AG04449 (cell line): ENCODE data around the gene ITGA2B.

Source experiments
- CTCF ChIA-PET: fragments of 350-600 bp; formaldehyde crosslinking; extraction: SDS; loops from one replicate; lab custom pipeline; 2021; ENCODE audit warnings: antibody characterized with exemption; lab: Yijun Ruan, JAX
- POLR2A ChIA-PET: fragments of 400-600, 350-600 bp; formaldehyde crosslinking; extraction: SDS; loops from one replicate; lab custom pipeline; 2020; ENCODE audit warnings: antibody characterized with exemption, inconsistent platforms; lab: Yijun Ruan, JAX
- DNase-seq: peaks from one replicate; pipeline ENCODE4 v3.0.0-alpha.2; 2010; ENCODE audit warnings: low read depth, low spot score
- H3K4me3 ChIP-seq: 2 replicates; pipeline ENCODE4 v1.5.1; 2011; ENCODE audit warnings: low read depth, mild to moderate bottlenecking, control low read depth, low read length
- CTCF ChIP-seq: IDR thresholded peaks from one replicate; pipeline ENCODE4 v1.5.1; 2011; ENCODE audit warnings: mild to moderate bottlenecking, moderate library complexity, low read length, control low read depth, inconsistent platforms; ENCODE audit not compliant: insufficient read depth; ENCODE audit errors: missing control alignments

Gene ITGA2B

GRCh38 chr17:44382917-44383316, 6.5 kb downstream of the ITGA2B start:
- CTCF ChIA-PET, result interaction anchor here (1.5 to 1.6 kb wide), 2 partner anchors 20 to 24 kb away, joined by 3 to 8 read pairs; partner anchors contain the start of gene FAM171A2
- no peak for DNase-seq
- POLR2A ChIA-PET, result no interaction called here
- H3K4me3 ChIP-seq, result no peak overlapping the region
- no peak for TF ChIP-seq CTCF

- ChIA-PET CTCF (interaction anchor here (1.6 to 1.9 kb wide), 2 partner anchors 18 to 19 kb away, joined by 6 to 8 read pairs; partner anchors contain the start of gene FAM171A2), POLR2A (no interaction called here)
- no peak for DNase-seq
- TF ChIP-seq CTCF, result no peak
- no peak overlapping the region for H3K4me3 ChIP-seq
Measured at GRCh38 chr17:44381810-44382305, 7.6 kb downstream of the ITGA2B start.

DNA sequence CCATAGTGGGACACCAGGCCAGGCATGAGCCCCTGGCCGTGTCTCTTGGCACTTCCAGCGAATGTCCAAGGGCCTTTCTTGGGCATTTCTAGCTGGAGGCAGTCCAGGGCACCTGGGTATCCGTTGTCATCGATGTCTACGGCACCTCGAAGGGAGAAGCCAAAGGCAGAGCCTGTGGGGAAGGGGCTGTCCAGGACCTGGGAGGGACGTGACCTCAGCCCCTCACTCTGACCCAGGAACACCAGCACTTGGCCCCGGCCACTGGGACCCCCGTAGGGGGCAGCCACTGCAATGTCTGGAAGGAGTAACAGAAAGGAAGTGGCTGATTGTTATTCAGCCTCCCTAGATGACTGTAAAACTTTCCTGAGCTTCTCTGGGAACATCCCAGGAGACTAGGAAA, 8.7 kb downstream of the ITGA2B start:
- no peak for DNase-seq
- TF ChIP-seq CTCF, result no peak
- H3K4me3 ChIP-seq, result no peak overlapping the region
- ChIA-PET CTCF (interaction anchor here (1.3 to 1.9 kb wide), 2 partner anchors 17 to 164 kb away, joined by 4 to 6 read pairs; partner anchors contain the start of gene FAM171A2), POLR2A (no interaction called here)

GRCh38 chr17:44379887-44380286, 9.6 kb downstream of the ITGA2B start:
- TF ChIP-seq CTCF, result no peak
- POLR2A ChIA-PET, result no interaction called here
- H3K4me3 ChIP-seq, result no peak overlapping the region
- DNase-seq, result no peak
- CTCF ChIA-PET, result interaction anchor here (1.3 to 1.9 kb wide), 2 partner anchors 16 to 163 kb away, joined by 4 to 6 read pairs; partner anchors contain the start of gene FAM171A2

- POLR2A ChIA-PET, result no interaction called here
- H3K4me3 ChIP-seq, result no peak overlapping the region
- CTCF ChIA-PET, result interaction anchor here (0.8 to 1.5 kb wide), 3 partner anchors 13 to 65 kb away, joined by 3 to 4 read pairs (median 3); no protein-coding TSS in a partner anchor
- TF ChIP-seq CTCF, result no peak
- no peak for DNase-seq
Measured at GRCh38 chr17:44378171-44378705, 11.2 kb downstream of the ITGA2B start.

DNA sequence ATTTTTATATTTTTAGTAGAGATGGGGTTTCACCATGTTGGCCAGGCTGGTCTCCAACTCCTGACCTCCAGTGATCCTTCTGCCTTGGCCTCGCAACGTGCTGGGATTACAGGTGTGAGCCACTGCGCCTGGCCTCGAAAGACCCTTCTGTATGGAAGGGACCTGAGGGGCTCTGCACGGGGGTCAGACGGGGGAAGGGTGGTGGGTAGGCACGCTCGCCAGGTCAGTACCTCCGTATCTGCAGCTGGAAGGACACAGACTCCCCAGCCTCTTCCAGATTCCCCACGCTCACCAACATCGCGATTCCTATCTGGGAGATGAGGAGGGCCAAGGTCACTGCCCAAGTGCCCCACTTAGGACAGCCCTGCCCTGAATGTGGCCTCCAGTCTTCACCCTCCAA, 12.7 kb downstream of the ITGA2B start:
- no peak overlapping the region for H3K4me3 ChIP-seq
- POLR2A ChIA-PET, result no interaction called here
- CTCF ChIA-PET, result interaction anchor here (1.1 to 2.4 kb wide), 5 partner anchors 9 to 147 kb away, joined by 3 to 11 read pairs (median 4); no protein-coding TSS in a partner anchor
- no peak for DNase-seq
- TF ChIP-seq CTCF, result no peak
